NCI-H1436 treated with DMSO at 0.1 percent for 48 hours (cell line): ENCODE results near the gene CDC34.

Source experiments
- DNase-seq: peaks from one replicate; lab custom pipeline; 2025; lab: John Stamatoyannopoulos, UW

The CDC34 gene

DNA sequence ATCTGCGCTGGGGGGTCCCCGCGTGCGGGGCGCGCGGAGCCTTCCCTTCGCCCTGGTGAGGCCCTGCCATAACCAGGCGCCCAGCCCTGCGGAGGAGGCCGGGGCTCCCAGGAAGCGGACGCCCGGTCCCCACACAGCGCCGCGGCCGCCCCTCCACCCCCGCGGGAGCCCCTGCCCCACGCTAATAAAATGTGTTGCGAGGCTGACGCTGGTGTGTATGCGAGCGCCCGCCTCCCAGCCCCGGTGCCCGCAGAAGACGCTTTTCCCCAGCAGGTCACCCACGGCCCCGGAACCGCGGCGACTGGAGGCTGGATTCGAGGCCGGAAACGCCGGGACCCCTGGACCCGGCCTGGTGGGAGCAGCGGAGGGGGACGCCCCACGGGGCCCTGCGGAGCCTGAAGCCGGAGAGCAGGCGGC, 12.1 kb upstream of the CDC34 start:
- DNase-seq: no peak

DNA sequence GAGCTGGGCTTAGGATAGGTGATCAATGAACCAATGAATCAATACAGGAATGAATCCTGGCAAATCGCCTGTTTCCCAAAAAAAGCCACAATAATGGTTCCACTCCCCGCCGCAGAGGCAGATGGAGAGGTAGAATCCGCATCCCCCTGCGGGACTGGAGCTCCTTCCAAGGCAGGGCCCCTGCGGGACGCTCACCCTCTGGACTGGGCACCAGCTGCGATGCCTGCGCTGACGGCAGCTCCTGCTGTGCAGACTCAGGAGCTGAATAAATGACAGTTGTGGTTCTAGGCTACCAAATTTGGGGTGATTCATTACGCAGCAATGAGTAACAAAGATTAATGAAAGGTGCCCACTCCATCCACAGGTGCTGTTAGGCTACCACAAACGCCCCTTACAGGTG, 8.8 kb upstream of the CDC34 start:
- DNase-seq: no peak

DNA sequence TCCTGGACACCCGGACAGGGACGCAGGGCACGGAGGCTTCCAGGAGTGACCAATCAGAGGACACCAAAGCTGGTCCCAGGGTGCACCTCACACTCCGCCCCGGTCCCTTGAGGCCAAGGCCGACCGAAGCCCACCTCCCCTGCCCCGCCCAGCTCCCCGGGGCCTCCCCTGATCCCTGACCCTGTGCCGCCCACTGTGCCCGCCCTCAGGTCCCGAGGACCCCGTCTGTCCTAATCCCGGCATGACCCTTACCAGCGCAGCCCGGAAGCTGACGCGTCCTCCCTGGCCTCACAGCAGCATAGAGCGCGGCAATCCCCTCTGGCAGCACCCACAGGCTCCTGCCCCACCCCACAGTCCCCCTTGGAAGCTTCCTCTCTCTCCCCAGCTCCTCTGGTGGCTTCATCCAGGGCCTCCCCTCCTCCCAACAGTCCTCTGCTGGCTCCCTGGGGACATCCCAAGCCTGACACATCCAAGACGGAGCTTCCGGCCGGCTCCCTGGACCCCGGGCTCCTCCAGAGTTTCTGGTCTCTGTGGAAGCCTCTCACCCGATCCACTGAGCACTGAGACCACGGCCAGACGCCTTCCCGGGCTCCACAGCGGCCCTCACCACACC, 7.4 kb upstream of the CDC34 start:
- no peak for DNase-seq

DNA sequence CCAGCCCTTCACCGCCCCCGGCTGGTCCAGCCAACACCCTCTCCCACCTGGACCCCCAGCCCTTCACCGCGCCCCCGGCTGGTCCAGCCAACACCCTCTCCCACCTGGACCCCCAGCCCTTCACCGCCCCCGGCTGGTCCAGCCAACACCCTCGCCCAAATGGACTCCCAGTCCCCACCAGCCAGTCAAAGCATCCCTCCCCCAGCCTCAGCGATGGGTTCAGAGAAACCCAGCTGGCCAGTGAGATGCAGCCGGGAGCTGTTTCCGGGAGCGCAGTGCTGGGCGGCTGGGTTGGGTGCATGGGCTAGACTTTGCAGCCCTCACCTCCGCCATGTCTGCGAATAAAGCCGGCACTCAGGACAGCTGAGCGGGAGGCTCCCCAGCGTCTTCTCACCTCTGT, 6.5 kb upstream of the CDC34 start:
- DNase-seq: no peak

DNA sequence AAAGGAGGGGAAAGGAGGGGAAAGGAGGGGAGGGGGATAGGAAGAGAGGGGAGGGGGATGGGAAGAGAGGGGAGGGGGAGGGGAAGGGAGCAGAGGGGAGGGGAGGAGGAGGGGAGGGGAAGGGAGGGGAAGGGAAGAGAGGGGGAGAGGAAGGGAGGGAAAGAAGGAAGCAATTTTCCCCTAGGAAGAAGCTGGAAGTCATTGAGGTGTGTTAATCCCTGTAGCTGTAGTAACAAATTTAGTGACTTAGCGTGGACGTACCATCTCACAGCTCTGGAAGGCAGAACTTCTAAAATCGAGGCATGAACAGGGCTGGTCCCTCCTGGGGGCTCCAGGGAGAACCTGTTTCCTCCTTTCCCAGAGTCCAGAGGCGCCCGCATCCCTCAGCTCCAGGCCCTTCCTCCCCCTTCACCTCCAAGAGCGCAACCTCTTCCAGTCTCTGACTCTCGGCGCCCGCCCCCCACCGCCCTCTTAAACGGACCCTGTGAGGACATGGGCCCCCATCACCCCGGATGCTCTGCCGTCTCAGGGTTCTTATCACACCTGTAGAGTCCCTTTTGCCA, 5.6 kb upstream of the CDC34 start:
- no peak for DNase-seq

DNA sequence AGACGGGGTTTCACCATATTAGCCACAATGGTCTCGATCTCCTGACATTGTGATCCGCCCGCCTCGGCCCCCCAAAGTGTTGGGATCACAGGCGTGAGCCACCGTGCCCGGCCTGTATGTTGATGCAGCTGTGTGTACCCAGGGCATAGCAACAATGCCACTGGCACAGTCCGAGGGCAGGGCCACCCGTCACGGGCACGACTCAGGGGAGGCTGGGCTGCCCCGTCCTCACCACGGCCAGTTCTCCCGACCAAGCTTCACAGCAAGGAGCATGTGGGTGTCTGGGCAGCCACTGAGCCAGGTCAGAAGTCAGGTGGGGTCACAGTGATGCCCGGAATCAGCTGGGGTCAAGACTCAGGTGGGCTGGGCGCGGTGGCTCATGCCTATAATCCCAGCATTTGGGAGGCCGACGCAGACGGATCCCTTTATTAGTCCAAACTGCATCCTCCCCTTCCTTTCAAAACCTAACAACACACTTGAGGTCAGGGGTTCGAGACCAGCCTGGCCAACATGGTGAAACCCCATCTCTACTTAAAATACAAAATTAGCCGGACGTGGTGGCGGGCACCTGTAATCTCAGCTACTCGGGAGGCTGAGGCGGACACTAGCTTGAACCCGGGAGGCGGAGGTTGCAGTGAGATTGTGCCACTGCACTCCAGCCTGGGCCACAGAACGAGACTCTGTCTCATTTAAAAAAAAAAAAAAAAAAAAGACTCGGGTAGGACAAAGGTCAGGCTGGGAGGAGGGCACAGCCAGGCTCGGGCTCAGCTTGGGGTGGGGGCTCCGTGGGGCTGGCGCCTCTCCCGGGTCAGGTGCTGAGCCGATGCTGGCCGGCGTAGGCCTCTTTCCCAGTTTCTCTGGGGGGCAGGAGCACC, 1.2 kb upstream of the CDC34 start:
- DNase-seq: no peak

DNA sequence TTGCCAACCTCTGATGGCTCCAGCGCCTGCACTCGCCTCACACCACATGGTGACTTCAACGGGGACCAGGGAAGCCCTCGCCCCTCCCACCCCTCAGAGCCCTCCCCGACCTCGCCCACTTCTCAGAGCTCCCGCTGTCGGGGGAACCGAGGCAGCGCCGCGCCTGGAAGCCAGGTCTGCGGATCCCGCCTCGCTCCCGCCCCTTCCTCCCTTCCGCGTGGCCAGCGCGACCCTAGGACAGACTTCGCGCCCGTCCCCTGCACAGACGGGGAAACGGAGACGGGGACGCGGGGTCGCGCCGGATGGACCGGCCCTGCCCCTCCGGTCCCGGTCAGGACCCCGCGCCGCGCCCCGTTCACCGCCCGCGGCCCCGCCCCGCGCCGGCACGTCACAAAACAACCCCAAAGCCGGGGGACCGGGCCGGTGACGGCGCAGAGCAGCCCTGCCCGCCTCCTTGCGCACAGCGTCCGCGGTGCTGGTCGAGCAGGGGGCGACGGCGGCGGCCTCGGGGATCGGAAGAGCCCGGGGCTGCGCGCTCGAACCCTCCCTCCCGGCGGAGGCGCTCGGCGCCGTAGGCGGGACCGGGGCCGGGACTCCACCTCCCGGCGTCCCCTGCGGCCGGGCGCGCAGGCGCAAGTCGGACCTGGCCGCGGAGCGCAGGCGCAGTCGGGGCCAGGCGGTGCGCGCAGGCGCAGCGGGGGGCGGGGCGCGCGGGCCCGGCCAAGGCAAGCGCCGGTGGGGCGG, 379 bp upstream of the CDC34 start:
- DNase-seq: peak; percentile 40

DNA sequence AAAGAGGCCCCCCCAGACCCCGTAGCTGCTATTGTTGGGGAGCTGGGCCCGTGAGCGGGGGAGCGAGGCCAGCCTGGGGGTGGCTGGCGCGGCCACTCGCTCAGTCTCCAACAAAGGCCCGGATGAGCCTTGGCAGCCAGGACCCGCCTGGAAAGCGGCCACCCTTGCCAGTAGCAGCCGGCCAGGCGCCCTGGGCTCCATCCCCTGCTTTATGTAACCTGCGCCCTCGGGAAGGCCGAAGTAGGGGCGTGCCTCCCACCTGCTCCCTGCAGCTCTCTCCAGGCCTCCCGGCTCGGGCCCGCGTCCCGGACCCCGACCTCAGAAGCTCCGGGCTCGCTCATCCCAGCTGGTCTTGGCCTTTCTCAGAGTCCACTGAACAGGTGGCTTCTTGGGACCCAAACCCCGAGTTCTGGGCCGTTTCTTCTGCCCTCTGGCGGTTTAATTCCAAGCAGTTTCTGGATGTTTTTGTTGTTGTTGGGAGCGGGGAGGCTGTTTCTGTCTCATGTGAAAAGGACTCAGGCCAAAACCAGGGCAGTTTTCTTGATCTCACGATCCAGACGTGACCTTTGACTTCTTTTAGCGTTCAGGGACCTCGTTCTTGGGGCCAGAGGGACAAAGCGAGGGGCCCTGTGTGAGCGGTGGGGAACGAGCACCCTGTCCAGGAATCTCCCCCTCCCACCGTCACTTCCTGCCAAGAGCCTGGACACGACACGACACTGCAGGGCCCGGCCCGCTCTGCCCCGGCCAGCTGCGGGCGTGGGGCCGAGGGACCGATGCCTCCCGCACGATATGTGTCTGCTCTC, 1.2 kb downstream of the CDC34 start:
- DNase-seq: no peak

DNA sequence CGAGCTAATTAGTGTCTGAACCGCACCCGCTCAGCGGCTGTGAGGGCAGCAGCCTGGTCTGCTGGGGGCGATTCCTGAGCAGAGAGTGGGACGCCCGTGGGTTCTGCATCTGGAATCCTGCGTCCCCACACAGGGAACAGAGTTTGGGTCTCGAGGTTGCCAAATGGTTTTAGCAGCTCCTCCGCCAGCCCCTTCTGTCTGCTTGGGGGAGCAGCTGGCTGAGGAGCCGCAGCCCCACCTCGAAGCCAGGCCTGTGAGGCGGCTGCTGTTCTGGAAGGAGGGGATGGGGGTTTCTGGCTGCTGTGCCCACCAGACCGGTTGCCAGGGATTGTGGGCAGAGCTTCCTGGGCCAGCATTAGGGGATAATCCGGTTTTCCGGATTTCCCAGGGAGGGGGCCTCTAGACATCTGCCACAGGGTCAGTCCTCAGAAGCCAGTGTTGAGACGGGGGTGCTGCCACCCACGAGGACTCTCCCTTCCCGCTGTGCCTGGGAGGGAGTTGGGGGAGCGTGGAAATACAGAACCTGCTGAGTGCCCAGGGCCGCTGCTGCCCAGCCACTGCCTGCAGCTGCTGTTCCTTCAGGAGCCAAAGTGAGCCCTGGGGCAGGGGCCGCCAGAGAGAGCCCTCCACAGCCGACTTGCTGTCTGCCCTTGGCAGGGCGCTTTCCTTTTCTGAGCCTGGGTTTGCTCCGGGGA, 2.0 kb downstream of the CDC34 start:
- DNase-seq: no peak

DNA sequence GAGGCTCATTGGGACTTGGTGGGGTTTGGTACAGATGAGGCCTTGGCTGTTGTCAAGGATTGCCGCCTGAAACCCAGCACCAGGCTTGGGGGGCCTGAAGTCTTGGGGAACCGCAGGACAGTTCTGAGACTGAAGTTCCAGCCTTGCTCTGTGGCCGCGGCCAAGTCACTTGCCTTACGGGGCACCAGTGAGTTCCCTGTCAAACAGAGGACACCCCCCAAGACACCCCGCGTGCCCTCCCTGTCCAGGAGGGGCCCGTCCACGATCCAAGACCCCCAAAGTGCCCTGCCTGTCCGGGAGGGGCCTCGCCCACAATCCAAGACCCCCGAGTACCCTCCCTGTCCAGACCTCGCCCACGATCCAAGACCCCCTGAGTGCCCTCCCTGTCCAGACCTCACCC, 2.5 kb downstream of the CDC34 start:
- DNase-seq: no peak

DNA sequence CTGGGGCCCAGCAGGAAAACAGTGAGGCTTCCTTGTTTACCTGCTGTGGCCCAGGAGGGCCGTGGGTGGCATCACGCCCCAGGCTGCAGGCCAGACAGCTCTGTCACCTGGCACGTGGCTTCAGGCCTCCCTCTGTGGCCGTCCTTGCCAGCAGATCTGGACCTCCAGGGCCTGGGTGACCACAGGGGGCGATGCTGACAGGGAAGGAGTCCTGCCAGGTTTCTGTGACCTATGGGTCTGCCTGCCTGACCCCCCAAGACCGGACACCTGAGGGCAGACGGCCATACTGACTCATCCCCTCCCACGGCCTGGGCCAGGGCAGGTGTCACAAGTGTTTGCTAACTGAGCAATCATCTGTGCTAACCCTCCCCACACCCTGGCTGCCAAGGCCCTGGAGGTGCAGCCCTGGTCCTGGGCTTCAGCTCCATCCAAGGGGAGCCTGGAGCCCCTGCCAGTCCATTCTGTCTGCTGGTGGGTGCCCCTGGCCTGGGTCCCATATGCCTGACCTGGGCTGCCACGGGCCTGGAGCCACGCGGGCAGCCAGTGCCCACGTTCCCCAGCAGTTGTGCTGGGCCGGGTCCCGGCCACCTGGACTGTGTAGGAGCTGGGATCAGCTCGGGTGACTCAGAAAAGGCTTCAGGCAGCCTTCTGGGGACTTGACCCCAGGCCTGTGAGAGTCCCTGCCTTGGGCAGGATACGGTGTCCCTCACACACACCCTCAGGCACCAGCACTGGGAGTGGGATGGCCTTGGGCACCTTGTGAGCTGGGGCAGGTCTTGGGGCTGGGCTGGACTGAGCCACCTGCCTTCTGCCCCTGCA, 3.7 kb downstream of the CDC34 start:
- no peak for DNase-seq

DNA sequence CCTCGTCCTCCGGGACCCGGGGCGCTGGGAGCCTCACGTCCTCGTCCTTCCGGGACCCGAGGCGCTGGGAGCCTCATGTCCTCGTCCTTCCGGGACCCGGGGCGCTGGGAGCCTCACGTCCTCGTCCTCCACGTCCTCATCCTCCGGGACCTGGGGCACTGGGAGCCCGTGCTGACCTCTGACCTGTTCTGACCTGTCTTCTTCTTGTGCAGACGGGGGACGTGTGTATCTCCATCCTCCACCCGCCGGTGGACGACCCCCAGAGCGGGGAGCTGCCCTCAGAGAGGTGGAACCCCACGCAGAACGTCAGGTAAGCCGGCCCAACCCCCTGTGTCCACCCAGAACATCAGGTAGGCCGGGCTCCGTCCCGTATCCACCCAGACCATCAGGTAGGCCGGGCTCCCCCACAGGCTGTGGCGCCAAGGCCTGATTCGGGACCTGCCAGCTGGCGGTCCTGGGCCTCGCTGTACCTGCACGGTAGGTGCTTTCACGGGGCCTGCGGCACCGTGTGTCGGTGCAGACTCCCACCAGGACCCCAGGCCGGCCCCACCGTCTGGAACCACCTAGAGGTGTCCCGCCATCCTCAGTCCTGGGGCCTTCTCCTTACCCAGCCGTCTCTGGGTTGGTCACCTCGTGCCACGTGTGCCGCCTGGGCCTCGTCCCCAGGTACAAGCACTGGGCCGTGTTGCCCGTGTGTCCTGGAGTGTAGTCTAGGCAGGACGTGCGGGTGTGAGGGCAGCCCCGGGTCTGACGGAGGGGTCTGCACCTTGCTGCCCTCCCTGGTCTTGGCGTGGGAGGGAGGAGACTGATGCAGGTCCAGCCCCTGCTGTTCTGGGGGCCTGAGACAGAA, 4.7 kb downstream of the CDC34 start:
- no peak for DNase-seq

DNA sequence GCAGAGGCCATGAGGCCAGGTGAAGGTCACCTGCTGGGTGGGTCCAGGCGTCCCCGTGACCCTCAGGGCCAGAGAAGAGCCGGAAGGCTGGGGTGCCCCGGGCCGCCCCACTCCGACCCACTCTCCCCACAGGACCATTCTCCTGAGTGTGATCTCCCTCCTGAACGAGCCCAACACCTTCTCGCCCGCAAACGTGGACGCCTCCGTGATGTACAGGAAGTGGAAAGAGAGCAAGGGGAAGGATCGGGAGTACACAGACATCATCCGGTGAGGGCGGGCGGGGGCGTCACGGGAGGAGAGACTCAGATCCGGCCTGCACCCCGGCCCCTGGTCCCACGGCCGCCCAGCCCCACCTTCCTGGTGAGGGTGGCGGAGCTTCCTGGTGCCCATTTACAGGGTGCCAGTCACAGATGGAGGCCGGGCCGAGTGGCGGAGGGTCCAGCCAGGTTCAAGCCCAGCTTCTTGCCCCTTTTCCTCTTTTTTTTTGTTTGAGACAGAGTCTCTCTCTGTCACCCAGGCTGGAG, 5.4 kb downstream of the CDC34 start:
- no peak for DNase-seq

DNA sequence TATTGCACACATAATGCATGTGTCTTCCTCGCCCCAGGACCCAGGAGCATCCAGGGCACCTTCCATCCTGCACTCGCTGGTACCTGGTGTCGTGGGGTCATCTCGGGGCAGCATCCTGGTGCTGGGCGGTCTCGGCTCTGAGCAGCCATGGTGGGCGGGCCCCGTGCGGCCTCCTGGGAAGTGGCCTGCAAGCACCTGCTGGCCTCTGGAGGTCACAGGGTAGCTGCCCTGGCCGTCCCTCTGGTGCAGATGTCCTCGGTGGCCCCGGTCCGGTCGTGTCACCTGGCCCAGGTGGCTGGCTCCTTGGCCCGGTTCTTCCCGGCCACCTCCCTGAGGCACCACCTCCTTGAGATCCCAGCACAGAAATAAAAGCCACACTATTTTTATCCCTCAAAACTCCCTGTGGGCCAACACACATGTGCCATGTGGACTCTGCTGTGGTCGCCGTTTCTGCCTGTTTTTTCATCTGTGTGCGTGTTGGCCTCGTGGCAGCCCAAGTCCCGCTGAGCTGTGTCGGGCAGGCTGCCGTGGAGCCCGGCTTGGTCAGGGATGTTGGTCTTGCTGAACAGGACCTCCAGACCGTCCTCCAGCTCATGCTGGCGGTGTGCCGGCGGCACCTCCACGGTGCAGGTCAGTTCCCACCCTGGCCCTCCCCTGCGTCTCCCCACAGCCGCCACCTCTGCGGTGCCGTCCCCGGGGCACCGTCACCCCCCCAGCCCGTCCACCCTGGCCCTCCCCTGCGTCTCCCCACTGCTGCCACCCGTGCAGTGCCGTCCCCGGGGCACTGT, 7.3 kb downstream of the CDC34 start:
- no peak for DNase-seq

DNA sequence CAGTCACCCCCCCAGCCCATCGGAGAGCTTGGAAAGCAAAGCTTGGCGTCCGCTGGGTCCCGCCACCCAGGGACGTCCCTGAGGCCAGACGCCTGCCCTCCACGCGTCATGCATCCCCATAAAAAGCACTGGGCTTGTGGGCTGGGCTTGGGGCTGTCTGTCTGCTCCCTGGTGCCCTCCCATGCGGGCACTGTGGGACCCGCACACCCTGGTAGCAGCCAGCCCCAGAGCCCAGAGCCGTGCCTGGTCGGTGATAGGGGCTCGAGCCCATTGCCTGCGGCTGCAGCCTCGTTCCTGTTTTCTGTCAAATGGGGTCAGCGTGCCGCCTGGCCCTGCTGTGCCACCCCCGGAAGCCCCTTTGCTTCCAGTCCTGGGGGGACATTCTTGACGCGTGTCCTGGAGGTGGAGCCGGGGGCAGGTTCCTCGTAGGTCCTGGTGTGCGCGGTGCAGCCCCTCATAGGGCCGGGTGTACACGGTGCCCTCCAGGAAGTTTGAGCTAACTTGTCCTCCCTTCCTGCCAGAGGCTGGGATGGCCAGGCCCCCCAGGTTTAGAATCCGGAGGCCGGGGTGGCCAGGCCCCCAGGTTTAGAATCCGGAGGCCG, 8.0 kb downstream of the CDC34 start:
- no peak for DNase-seq

DNA sequence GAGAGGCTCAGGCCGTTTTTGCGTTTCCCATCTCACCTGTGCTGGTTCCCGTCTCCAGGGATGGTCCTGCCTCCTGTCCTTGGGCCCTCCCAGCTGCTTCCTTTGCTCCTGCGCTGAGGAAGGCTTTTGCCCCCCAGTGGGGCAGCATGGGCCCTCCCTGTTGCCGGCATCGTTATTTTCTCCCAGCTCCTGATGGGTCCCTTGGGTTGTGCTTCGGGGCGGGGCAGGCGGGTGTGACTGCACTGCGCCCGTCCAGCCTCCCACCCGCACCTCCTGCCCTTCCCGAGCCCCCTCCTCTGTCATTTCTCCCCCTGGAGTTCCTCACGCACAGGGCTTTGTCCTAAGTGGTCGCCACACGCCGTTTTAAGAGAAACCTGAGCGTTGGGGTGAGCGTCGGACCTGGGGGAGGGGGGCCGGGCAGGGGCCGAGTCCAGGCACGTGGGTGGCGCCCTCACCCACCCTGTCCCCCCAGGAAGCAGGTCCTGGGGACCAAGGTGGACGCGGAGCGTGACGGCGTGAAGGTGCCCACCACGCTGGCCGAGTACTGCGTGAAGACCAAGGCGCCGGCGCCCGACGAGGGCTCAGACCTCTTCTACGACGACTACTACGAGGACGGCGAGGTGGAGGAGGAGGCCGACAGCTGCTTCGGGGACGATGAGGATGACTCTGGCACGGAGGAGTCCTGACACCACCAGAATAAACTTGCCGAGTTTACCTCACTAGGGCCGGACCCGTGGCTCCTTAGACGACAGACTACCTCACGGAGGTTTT, 9.5 kb downstream of the CDC34 start:
- no peak for DNase-seq

DNA sequence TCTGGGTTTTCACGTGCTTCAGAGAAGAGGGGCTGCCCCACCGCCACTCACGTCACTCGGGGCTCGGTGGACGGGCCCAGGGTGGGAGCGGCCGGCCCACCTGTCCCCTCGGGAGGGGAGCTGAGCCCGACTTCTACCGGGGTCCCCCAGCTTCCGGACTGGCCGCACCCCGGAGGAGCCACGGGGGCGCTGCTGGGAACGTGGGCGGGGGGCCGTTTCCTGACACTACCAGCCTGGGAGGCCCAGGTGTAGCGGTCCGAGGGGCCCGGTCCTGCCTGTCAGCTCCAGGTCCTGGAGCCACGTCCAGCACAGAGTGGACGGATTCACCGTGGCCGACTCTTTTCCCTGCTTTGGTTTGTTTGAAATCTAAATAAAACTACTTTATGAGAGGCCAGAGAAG, 10.1 kb downstream of the CDC34 start:
- DNase-seq: no peak
